T1000 (cell line): ENCODE results near the gene OR4F6.

ENCODE experiments used
- DNase-seq: peaks from one replicate; lab custom pipeline; 2025; ENCODE audit warnings: mixed read lengths; lab: John Stamatoyannopoulos, UW

OR4F6 gene

DNA sequence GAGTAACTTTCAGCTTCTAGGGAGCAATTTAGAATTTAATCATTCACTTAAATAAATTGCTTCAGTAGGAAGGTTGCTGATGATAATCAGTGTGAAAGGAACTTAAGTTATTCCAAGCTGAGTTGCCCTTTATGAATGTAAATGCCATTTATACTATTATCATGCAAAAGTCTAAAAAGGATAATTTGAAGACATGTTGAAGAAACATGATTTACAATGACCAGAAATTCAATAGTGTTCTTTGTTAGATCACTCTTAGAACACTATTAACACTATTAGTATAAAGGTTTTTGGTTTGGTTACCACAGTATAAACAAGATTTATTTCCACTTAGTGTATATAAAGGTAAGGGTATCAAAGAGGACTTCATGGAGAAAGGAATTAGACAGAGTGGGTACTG is 1.6 kb downstream of the OR4F6 start:
- no peak for DNase-seq

- no peak for DNase-seq
Measured at GRCh38 chr15:101805605-101806345, 2.5 kb downstream of the OR4F6 start.

DNA sequence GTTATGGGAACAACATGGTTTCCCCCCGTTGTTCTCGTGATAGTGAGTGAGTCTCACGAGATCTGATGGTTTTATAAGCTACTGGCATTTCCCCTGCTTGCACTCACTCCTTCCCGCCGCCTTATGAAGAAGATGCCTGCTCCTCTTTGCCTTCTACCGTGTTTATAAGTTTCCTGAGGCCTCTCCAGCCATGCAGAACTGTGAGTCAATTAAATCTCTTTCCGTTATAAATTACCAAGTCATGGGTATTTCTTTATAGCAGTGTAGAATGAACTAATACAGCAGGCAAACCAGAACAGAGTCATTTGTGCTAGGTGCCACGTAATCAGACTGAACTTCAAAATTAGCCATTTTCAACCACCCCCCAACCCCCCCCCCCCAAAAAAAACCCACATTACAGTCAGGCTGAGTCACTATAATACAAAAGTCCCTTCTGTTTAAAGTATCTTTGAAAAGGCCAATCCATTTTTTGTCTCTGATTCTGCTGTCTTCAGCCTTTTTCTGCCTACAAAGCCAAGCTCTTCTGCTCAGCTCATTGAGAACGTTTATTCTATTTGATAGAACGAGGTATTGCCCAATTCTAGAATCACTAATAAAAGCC is 4.1 kb downstream of the OR4F6 start:
- DNase-seq, result peak; percentile 62

- DNase-seq, result peak; percentile 2
Measured at GRCh38 chr15:101808201-101808600, 4.9 kb downstream of the OR4F6 start.

DNA sequence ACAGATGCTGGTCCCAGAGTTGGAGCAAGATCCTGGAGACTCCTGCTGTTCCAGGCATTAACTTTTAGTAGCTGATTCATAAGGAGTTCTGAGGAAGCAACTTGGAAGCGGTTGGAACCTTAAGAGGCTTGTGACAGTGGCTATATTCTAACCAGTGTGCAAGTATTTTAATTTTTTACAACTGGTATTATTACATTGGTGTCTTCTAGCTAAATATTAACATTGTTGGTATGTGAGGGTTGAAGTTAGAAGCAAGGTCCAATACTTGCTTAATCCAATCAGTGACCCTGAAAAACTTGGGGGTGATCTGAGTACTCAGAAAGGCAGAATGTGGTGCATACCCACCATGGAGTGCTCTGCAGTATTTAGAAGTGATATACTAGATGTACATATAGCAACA is 7.1 kb downstream of the OR4F6 start:
- no peak for DNase-seq

DNA sequence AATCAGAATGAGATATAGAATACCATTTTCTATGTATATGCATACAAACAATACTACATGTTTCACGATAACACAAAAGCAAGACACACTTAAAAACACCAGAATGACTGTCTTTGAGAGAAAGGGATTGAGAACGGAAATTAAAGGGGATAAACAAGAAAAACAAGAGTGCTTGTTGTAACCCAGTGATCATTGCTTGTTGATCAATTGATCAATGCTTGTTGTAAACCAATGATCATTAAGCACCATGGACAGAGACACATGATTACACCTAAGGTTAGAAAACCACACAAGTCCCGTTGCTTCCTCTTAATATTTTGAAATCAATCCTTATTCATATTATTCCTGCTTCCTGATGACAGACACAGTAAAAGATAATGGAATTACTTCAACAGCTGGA is 7.6 kb downstream of the OR4F6 start:
- DNase-seq, result no peak

DNA sequence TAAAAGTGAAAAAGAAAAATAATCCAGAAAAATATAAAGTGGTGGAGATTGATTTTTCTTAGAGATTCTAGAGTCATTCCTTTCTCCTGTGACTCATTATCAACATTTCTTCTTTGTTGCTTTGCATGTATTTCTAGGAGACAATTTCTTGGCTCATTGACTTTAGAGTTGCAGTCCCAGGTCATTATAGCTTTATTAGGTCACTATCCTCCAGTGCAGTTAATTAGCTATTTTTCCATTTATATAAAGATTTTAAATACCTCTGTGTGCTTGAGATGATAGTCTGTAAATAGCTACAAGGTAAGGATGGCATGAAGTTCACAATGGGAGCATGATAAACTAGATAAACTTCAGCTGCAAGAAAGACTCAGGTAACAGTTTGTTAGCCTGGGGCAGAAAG is 8.6 kb downstream of the OR4F6 start, which contains the start of gene OR4F15:
OR4F15 (plus strand) TSS at position 301 of the 400 bp plus-strand sequence. CDS start 5,985 bp downstream, outside the sequence.
- DNase-seq, result no peak

DNA sequence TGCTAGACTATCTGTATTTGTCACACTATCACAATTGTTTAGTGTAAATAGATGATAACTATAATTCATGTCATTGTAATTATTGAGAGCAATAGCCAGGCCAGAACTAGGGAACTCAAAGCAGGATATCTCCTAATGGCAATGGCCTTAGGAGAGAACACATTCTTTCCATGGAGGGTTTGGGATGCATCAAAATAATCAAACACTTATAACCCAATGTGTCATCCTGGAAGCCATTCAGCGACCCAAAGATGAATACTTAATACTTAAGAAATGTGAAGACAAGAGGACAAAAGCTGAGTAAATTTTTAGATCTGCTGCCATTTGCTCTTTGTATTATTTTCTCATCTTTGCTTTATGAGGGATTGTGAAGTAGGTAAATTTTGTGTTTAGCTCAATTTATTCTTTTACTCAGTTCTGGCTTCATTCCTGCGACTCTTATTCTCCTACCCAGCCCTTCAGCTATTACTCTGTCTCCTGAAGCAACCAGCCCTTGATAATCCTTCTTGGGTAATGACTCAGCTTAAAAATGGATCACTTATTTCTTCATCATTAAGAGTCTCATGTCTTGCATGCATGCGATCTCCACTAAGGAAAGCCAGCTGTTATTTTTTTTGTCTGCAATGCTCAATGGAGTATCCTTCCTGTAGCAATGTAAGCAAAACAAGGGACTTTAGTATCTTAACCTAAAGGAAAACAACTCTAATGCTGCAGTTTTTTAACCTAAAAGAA is 10.7 kb downstream of the OR4F6 start:
- DNase-seq, result no peak

DNA sequence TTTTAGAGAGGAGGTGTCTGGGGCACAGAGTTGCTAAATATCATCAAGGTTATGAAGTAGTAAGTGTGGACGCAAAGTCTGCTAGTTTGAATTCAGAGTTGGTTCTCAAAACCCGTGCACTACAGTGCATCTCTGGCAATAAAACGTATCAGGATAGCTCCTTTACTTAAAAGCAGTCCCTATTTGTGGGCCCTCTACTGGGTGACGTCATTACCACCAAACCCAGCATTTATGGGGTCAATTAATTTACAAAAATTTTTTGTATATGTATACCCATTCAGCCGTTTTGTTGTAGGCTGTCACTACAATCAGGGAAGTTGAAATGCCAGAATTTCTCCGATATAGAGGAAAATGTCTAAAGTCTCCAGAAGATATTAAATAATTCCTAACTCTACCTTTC is 17.5 kb downstream of the OR4F6 start:
- DNase-seq, result no peak

GRCh38 chr15:101827257-101827656 is 23.9 kb downstream of the OR4F6 start:
- DNase-seq, result no peak

GRCh38 chr15:101828774-101829173 is 25.5 kb downstream of the OR4F6 start:
- no peak for DNase-seq

- no peak for DNase-seq
Measured at GRCh38 chr15:101841656-101842055, 38.3 kb downstream of the OR4F6 start.

- no peak for DNase-seq
Measured at GRCh38 chr15:101844916-101845315, 41.6 kb downstream of the OR4F6 start.

DNA sequence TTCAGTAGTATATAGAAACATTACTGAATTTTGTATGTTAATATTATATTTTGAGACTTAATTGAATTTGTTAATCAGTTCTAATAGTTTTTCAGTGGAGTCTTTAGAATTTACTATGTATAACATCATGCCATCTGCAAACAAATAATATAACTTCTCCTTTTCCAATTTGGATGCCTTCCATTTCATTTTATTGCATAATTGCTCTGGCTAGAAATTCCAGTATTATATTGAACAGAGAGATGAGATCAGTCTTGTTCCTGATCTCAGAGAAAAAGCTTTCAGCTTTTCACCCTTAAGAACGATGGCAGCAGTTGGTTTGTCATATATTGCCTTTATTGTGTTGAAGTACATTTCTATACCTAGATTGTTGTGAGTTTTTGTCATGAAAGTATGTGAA is 49.0 kb downstream of the OR4F6 start:
- no peak for DNase-seq
